Hematopoietic multipotent progenitor cell treated with erythropoietin and hydrocortisone succinate and interleukin-3 and kit ligand, for 4 days (in vitro differentiated cells): ENCODE data around the gene GPC6.

Source experiments
- DNase-seq: peaks from one replicate; pipeline ENCODE4 v3.0.0-alpha.2; 2015

Gene GPC6

DNA sequence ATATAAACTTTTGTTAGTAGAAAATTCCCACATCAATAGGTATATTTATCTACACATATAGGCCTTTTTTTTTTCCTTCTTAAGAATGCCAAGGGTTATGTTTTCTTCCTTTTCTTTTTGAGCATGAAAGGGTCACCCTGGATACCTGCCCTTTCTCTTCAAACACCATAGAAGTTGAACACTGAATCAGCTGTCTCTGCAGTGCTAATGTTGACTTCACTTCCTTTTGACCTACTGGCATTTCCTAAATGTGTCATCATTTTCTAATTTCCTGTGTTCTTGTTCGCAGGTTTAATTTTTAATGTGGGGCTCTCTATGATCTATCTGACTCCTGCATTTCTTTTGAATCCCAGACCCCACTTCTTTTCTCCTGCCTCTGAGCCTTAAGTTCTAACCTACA lies 532.0 kb downstream of the GPC6 start:
- no peak for DNase-seq

DNA sequence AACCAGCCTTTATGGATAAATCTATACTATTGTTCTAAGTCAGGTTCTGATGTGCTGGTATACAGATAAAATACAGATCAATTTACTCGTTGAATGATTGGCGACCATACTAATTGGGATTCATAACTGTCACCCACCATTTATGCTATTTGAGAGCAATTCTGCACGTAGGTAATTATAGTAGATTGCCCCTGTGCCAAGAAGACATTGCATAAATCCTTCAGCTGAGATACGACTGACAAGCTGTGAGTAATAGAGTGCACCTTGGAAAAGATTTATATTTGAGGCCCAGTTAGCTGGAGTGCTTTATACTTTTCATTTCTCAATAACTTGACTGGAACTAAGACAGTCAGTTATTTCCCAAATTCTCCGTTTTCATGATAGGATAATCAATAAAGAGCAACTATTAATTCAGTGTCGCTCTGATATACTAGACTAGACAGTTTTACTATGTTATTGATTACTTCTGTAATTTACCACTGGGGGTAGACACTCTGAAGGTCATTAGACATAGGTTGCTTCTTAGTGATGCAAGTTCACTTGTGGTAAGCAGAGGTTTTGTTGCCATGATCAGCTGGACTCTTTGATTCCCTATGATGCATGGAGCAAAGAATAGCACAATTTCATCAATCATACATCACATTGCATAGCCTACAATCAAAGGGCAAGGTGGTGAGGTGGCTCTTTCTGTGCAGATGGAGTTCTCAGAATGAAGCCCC lies 536.3 kb downstream of the GPC6 start:
- no peak for DNase-seq

DNA sequence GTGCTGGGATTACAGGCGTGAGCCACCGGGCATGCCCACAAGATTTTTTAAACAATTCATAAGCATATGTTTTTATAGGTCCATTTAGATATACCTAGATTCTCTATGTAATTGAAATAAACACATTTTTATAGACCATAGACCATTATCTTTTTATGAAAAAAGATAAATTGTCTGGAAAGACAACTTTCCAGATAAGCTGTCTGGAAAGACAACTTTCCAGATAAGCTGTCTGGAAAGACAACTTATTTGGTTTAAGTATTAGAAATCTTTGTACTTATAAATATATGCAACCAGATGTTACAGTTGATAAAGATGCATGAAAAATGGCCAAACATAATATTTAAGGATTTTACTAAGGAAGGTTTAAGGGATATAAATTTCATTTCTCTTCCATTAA lies 538.5 kb downstream of the GPC6 start:
- no peak for DNase-seq

DNA sequence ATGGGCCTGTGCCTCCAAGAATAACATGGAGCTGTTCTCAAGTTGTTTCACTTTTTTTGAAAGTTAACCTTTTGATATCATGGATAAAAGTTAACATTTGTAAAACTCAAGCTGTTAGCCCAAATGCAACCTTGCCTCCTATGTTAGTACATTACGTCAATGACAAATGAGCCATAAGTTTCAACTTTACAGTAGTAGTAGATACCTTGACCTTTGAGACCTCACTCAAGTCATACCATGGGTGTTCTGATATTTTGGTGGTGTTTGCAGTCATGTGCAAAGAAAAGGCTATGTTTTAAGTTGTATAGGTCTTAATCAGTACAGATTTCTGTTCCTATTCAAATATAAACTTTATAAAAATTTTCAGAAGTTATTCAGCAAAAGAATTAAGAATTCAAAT lies 539.2 kb downstream of the GPC6 start:
- no peak for DNase-seq

DNA sequence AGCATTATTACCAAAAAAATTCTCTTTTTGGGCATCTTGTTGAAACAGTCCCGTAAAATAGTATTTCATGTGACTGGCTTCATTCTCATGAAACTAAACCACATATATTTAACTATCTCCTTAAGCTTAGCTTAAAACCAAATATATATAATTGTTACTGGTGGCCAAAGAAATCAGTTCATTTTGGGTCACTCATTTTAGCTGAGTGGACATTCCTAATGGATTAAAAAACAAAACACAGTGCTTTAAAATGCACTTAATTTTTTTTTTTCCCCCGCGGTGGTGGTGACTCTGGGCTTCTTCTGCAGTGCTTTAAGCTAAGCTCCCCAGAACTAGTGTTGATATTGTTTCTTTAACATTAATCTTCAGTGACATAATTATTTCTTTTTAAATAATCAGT lies 540.1 kb downstream of the GPC6 start:
- DNase-seq, result no peak

DNA sequence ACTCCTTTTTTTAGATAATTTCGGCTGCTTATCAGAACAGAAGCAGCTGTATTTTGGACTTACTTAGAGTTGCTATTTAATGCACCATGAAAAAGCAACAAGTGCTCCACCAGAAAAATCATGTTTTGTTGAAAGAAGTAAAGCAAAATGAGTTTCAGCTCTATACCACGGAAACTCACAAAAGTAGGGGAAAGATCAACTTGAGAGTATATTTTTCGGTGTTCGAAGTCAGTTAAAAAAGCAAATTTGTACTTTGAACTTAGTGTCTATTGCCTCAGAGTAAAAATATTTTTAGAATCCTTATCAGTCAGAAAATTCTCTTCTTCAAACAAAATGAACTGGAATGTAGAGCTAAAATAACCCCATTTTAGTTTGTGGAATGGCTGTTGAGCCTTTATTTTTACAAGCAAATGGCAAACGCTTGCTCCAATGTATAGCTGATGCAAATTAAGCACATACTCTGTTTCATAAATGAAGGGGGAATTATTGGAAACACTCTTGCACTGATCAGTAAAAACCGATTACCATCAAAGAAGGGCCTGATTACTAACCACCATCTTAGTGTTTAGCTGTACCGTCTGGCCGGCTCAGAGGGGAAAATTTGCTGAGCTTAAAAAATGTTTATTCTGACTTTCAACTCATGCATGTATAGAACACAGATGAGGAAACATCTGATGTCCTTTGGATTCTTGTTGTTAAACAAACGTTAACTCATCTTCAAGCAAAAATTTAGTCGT lies 540.7 kb downstream of the GPC6 start:
- DNase-seq, result no peak

DNA sequence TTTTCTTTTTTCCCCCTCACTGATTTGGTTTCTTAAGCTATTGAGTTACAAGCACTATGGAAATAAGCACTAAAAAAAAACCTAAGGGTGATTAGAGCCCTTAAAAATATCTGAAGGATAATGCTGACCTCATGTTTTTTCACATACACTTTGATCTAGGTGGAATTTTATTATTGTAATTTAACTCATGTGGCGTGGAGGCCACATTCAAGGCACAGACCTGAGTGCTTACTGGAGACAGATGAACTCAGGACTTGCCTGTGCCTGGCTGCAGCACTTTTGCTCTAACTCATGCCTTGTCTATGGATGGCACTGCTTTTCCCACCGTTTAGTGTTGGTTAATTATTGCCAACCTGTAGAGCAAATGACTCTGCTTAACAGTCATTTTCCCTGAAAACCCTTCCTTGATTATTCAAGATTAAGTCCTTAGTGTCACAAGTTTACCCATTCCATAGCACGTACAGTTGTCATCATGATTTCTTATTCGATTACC lies 541.4 kb downstream of the GPC6 start:
- DNase-seq, result no peak

DNA sequence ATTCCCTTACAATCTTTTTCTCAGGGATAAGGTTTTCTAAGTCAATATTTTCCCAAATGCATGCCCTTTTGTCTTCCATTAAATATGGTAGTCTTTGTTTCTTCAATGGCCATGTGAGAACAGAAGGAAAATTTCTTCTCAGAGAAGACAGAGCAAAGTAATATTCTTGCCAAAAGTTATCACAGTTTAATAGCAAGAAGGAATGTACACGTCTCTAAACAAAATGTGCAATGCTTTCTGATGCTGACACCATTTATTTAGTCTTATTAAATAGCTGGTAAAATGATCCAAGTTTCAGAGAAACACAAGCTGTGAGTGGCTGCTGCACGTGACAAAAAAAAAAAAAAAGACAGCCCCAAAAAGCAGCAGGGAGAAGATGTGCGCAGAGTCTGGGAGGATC lies 542.5 kb downstream of the GPC6 start:
- DNase-seq, result no peak

DNA sequence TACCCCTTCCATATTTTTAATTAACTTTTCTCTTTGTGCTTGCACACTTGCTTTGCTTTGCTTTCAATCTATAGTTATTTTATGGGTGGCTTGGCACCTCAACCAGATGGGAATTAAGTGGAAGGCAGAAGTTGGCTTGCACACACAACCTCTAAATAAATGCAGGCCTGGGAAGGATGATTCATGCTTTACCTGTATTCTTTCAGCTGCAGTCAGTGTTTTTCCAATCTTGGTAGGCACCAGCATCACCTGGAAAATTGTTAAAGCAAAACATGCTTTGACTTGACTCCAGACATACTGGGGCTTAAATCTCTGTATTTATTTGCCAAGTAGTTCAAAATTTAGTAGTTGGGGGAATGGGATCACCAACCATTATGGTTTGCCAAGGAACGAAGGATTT lies 543.0 kb downstream of the GPC6 start:
- DNase-seq, result no peak

DNA sequence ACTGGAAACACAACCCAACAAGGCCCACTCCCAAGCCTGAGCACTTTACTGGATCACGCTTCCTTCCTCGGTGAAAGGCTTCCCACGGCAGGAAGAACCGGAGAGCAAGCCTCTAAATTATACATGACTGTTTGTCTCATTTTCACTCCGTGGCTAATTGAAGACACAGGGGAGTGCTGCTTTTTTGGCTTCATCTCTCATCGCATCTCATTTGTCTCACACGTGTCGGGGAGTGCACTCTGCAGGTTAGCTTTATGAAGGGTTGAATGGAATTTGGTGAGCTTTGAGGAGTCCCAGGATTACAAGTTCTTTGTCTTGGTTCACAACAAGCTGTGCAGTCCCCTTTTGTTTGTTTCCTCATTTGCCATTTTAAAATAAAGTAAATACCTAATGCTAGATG lies 544.6 kb downstream of the GPC6 start:
- DNase-seq, result no peak

DNA sequence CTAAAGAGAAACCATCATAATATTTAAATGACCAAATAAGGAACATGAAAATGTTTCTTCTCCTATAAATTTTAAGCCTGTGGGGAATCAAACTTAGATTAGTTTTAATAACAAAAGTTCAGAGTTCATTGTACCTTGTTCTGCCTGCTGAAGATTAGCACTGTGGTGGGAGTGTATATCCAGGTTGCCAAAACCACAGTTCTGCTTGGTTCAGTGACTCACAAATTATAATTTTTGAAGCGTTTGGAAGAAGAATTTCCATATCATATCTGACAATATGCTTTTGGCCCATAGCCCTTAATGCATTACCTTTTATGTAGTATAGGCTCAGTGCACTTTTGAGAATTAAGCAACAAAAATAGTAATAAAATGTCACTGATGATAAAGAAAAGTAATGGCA lies 545.2 kb downstream of the GPC6 start:
- no peak for DNase-seq

DNA sequence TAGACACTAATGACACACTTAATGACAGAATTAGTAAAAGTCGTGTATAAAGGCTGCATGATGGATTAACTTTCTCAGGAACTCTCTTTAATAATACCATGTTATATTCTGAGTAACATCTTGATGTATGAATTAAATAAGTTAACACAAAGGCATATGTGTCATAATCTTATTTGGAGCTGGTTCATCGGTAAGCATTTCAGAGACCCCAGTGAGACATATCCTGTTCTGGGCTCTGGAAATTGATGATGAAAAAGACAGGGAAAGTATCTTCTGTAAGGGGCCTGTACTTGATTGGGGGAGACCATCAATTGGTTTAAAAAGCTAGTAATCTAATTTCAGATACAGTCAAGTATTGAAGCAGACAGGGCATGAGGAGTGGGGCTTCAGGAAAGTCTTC lies 547.9 kb downstream of the GPC6 start:
- DNase-seq, result no peak

DNA sequence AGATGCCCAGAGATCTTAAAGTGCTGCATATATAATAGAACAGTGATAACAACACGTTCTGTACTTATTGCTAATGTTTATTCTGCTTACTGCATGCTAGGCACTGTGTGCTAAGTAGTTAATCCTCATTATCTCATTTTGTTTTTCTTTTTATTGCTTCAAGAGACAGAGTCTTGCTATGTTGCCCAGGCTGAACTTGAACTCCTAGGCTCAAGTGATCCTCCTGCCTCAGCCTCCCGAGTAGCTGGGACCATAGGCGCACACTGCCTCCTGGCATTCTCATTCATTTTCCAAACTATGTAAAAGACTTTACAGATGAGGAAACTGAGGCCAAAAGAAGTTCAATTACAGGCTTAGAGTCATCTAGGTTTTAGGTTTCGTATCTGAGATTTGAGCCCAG lies 548.4 kb downstream of the GPC6 start:
- no peak for DNase-seq

DNA sequence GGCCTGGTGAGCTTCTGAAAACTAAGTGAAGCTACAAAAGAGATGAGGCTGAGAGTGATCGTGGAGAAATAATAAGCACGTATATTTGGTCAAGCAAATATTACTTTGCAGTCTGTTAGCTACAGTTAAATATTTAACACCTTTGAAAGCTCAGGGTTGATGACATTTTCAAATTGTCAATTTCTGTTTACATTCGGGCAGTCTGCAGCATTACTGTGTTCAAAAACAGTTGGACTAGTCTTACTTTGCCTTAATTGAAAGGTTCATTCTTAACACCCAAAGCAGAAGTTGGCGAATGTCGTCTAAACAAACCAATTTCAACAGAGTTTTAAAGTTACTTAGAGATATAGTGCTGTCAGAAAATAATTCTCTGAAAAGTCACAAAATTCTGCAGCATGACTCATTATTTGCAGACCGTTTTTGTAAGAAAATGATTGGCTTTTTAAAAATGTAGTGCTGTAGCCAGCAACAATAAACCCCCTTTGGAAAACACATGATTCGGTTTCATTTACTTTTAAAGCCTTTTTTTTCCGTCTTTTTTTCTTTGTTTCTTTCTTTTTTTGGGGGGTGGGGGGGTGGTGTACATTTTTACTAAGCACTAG lies 549.0 kb downstream of the GPC6 start:
- DNase-seq, result no peak

DNA sequence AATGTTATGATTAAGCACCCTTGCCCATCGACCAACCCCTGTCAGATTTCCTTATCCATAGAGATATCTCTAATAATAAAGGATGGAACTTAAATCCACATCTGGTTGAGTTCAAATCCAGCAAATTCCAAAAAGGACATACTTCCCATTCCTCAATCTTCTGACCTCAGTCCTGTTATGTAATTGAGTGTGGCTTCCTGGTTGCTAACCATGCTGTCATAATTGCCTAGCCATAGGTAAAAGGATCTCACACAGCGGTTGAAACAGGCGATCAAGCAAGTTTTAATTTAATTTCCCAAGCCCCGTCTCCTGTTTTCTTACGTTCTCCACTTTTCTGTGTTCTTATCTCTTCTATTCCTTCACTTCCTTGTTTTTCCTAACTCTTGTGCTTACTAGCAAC lies 550.3 kb downstream of the GPC6 start:
- no peak for DNase-seq

DNA sequence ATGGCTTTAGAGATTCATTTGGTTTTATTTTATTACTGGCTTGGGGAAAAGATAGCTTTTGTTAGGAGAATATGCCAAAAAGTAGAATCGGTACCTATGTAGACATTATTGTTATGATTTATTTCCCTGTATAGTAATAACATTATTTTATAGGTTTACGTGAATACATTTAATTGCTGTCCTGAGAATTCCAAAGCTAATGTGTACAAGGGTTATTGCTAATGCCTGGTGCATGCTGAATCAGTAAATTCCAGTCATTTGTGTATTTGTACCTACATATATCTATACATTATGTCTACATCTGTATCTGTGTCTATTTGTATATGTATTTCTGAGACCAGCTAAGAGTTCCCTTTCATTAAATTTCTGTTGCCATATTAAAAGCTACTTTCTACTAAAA lies 550.9 kb downstream of the GPC6 start:
- DNase-seq, result no peak

DNA sequence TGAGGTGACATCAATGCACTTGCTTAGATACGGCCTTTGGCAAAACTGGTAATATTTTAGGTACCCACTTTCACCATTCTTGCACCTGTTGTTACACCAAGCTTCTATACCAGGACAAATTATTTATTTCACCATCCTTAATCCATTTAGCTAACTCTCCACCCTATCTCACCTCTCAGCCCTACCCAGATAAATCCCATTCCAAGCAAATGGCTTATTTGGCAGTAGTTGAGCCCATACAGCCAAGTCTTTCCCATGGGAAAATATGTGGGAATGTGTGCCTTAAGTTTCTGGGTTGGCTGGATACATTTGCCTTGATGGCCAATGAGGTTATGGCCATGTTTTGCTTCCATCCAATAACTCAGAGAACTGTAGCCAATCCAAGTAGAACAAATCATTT lies 551.9 kb downstream of the GPC6 start:
- no peak for DNase-seq

DNA sequence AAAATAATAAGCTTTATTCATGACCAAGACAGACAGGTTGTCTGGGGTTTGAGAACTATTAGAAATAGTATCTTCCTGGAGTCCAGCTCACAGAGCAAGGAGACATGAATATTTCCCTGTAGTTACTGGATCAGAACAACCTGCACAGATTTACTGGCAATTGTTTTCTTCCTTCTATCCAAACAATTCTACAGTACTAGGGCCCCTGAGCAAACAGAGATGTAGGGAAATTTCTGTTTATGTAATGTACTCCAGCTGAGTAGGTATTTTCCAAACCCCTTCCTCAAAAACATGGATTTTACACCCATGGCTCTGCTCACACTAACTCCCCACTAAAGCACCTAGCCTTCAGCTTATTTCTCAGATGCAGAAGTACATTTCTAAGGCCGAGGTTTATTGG lies 557.6 kb downstream of the GPC6 start:
- no peak for DNase-seq

DNA sequence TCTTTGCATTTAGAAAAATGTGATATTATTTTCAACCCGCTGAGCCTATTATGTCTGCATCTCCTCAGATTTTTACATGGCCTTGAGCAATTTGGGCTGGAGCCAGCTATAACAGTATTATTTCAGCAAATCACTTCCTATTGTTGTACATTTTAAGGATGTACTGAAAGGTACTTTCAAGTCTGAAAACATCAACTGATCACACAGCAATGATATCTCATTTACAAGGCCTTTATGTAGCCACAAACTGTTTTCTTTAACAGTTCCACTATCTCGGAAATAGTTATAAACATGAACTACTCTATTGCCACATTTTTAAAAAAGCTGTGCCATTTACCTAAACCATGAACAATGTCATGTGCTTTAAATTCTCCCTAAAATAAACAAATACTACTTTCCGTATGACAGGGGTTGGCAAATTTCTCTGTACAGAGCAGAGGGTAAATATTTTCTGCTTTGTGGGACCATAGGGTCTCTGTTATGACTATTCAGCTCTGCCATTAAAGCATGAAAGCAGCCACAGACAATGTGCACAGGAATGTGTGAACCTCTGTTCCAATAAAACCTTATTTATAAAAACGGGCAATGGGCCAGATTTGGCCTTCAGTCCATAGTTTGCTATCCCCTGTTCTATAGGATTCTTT lies 560.4 kb downstream of the GPC6 start:
- no peak for DNase-seq

DNA sequence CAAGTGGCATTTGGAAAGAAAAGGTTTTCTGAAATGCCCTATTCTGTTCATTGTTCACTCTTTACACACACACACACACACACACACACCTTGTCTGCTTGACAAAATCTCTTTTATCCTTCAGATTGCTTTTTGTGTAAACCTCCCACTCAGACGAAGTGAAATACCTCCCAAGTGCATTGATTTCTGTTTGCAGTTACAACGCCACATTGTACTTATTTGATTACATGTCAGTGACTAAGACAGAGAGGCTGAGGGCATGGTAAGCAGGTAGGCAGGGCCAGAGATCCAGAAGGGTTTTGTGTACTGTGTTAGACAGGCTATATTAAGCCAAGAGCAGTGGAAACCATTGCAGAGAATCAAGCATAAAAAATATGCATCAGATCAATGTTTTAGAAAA lies 561.8 kb downstream of the GPC6 start:
- DNase-seq, result no peak

DNA sequence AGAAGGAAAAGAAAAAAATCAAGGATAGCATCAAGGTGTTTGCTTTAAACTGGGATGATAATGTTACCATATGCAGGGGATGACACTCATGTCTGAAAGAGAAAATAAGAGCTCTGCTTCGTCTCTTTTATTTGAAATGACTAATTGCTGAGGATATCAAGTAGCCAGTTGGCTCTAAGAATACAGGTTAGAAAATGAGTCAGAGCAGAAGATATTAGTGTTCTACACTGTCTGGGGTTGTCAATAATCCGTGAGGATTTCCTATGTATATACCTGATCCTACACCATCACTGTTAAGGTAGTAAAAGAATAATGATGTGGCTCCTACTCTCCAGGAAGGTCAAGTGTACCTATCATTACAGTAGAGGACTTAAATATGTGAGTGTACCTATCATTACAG lies 562.5 kb downstream of the GPC6 start:
- no peak for DNase-seq

DNA sequence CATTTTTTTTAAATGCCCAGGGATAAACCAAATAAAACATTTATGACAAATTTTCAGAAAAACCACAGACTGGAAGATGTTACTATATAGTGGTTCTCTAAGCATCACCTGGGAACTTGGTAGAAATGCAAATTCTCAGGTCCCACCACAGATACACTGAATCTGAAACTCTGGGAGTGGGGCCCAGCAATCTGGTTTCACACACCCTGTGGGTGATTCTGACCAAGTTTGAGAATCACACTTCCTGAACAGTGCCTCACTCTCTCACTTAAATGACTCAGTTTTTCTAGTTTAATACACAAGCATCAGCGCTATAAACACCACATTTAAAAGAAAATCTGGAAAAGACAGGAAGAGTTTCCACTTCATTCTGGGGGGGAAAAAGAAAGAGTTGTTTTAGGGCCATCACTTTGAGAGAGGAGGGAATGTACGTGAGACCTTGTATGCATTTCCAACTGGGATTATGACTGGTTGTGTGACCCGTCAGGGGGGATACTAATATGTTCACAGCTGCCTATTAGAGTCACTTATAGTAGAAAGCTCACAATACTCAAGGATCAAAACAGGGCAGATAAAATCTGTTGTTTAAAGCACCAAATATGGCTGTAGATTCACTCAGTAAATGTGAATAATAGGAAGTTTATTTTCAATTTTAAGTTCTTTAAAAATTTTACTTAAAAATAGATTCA lies 567.7 kb downstream of the GPC6 start:
- DNase-seq, result no peak

DNA sequence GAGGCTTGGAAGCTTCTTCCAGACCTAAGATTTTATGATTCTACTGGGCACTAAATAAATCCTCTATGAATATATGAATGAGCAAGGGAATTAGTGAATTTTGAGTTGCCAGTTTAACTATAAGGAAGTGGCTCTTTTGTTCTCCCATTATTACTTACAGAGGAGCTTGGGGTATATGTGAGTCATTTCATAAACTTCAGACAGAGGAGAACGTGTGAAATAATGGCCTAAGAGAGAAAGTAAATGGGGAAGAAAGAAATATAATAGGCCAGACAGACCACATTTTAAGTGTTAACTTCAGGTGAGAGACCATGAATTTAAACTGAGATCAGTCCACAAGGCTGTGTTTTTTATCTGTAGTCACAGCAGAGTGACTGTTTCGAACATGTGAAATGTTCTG lies 570.9 kb downstream of the GPC6 start:
- DNase-seq, result no peak
